Suprapubic skin (tissue), 4 donors: ENCODE data around the gene LARP4B.

ENCODE experiments used
- CTCF ChIP-seq, 2 donors: fragments of 200-600 bp in 1 of 2; fragments of 450-650 bp in 1 of 2; sonication (generic) in 1 of 2; IDR thresholded peaks; one replicate each; pipeline ENCODE4 v1.5.1; 2016 to 2019; ENCODE audit warnings: antibody characterized with exemption in 2 of 2, mild to moderate bottlenecking in 1 of 2, moderate library complexity in 1 of 2
- EP300 ChIP-seq: sonication (generic); formaldehyde crosslinking; IDR thresholded peaks from one replicate; pipeline ENCODE4 v1.6.1; 2017; ENCODE audit warnings: antibody characterized with exemption
- POLR2A ChIP-seq, 2 donors: fragments of 450-650 bp; IDR thresholded peaks; one replicate each; pipeline ENCODE4 v1.6.1; 2017; ENCODE audit warnings: antibody characterized with exemption in 2 of 2, mild to moderate bottlenecking in 2 of 2, moderate library complexity in 2 of 2
- POLR2AphosphoS5 ChIP-seq, 3 donors: sonication (generic); formaldehyde crosslinking; IDR thresholded peaks; one replicate each; pipeline ENCODE4 v1.6.1; 2017; ENCODE audit warnings: antibody characterized with exemption in 3 of 3

GRCh38 chr10:842795-843194 is 88.7 kb downstream of the LARP4B start:
- TF ChIP-seq CTCF (IDR thresholded peaks at IDR 0.05), result no peak
- no peak for TF ChIP-seq POLR2A (IDR thresholded peaks at IDR 0.05)
- no peak for TF ChIP-seq POLR2AphosphoS5 (IDR thresholded peaks at IDR 0.05)
- no peak for TF ChIP-seq EP300
